Muscle layer of duodenum (tissue), 2 donors: ENCODE data around the gene NDUFA3.
"Not testable (repeated sequence)": the region's sequence is repeated elsewhere in the genome, so short reads cannot be mapped to it uniquely, and the experiment has no call there.

Source experiments
- H3K27ac ChIP-seq: one replicate; pipeline ENCODE4 v1.7.0; 2013; ENCODE audit warnings: mild to moderate bottlenecking, low read length
- H3K27me3 ChIP-seq: one replicate; pipeline ENCODE4 v1.7.0; 2013; ENCODE audit warnings: low read depth, mild to moderate bottlenecking, control low read depth, low read length
- H3K36me3 ChIP-seq, 2 donors: one replicate each; pipeline ENCODE4 v1.7.0; 2013; ENCODE audit warnings: low read length in 2 of 2, control low read depth in 1 of 2, mild to moderate bottlenecking in 1 of 2; ENCODE audit not compliant: insufficient read depth in 2 of 2, control insufficient read depth in 1 of 2
- H3K4me1 ChIP-seq, 2 donors: one replicate each; pipeline ENCODE4 v1.7.0; 2013; ENCODE audit warnings: low read length in 2 of 2, mild to moderate bottlenecking in 2 of 2, control low read depth in 1 of 2, moderate library complexity in 1 of 2; ENCODE audit not compliant: insufficient read depth in 2 of 2, control insufficient read depth in 1 of 2
- H3K4me3 ChIP-seq, 2 donors: one replicate each; pipeline ENCODE4 v1.7.0; 2013; ENCODE audit warnings: low read length in 2 of 2, low read depth in 1 of 2, mild to moderate bottlenecking in 1 of 2
- H3K9me3 ChIP-seq, 2 donors: one replicate each; pipeline ENCODE4 v1.7.0; 2013; ENCODE audit warnings: low read length in 2 of 2, control low read depth in 1 of 2, mild to moderate bottlenecking in 1 of 2; ENCODE audit not compliant: control insufficient read depth in 1 of 2
- donor health status: healthy.

Gene NDUFA3

GRCh38 chr19:54095136-54095858, 7.4 kb upstream of the NDUFA3 start:
- no peak overlapping the region for H3K27ac ChIP-seq
- no peaks in the 10 kb centered on the region for H3K36me3 ChIP-seq
- peak overlapping the region in 1 of 2 donors; percentile 59 for H3K4me3 ChIP-seq
- no peaks in the 10 kb centered on the region for H3K27me3 ChIP-seq
- H3K4me1 ChIP-seq: peaks cover 0 to 10% of the 10 kb centered on the region in 2 donors
- no peaks in the 10 kb centered on the region for H3K9me3 ChIP-seq

GRCh38 chr19:54095859-54096616, 6.6 kb upstream of the NDUFA3 start:
- H3K27ac ChIP-seq, H3K9me3 ChIP-seq, H3K27me3 ChIP-seq, H3K36me3 ChIP-seq: not testable (repeated sequence)
- Histone ChIP-seq H3K4me3 (peak overlapping the region; percentile 39 to 59), H3K4me1 (peaks cover 0 to 10% of the 10 kb centered on the region in 2 donors)

- Histone ChIP-seq H3K9me3 (no peaks in the 10 kb centered on the region), H3K4me3 (peak overlapping the region; percentile 39 to 59), H3K4me1 (peaks cover 0 to 10% of the 10 kb centered on the region in 2 donors), H3K36me3 (no peaks in the 10 kb centered on the region), H3K27ac (no peak overlapping the region), H3K27me3 (no peaks in the 10 kb centered on the region)
Observed at GRCh38 chr19:54096617-54097106, 6.0 kb upstream of the NDUFA3 start.

- Histone ChIP-seq H3K4me3 (no peak overlapping the region), H3K4me1 (peaks cover 4 to 23% of the 10 kb centered on the region in 2 donors), H3K9me3 (no peaks in the 10 kb centered on the region), H3K36me3 (no peaks in the 10 kb centered on the region), H3K27me3 (no peaks in the 10 kb centered on the region), H3K27ac (no peak overlapping the region)
Observed at GRCh38 chr19:54099190-54099902, 3.3 kb upstream of the NDUFA3 start.

GRCh38 chr19:54099903-54100255, 2.8 kb upstream of the NDUFA3 start:
- H3K4me3 ChIP-seq, H3K9me3 ChIP-seq, H3K27me3 ChIP-seq, H3K27ac ChIP-seq, H3K36me3 ChIP-seq: not testable (repeated sequence)
- peaks cover 4 to 24% of the 10 kb centered on the region in 2 donors for H3K4me1 ChIP-seq

- no peak within 1 kb of the TSS for H3K27ac ChIP-seq
Observed at GRCh38 chr19:54100561-54100960, 2.1 kb upstream of the NDUFA3 start, which contains the start of gene OSCAR. Gene OSCAR (minus strand): TSS chr19:54100803. CDS start chr19:54100792, 11 bp downstream.

GRCh38 chr19:54104998-54105715, 2.5 kb downstream of the NDUFA3 start:
- no peaks in the 10 kb centered on the region for H3K9me3 ChIP-seq
- no peak overlapping the region for H3K27ac ChIP-seq
- H3K4me3 ChIP-seq: no peak overlapping the region
- peaks cover 4 to 14% of the 10 kb centered on the region in 2 donors for H3K4me1 ChIP-seq
- H3K27me3 ChIP-seq: no peaks in the 10 kb centered on the region
- H3K36me3 ChIP-seq: peaks cover 15 to 47% of the 10 kb centered on the region in 2 donors

More at GRCh38 chr19:54100561-54100960, 2.1 kb upstream of the NDUFA3 start, which contains the start of gene OSCAR:
- Histone ChIP-seq H3K36me3 (peaks cover 1 to 4% of the 10 kb centered on the region in 2 donors), H3K27me3 (no peaks in the 10 kb centered on the region), H3K4me1 (peaks cover 4 to 21% of the 10 kb centered on the region in 2 donors), H3K9me3 (no peaks in the 10 kb centered on the region), H3K4me3 (no peak within 1 kb of the TSS)

- Histone ChIP-seq H3K9me3 (no peaks in the 10 kb centered on the region), H3K4me3 (no peak overlapping the region), H3K27me3 (no peaks in the 10 kb centered on the region), H3K27ac (no peak overlapping the region), H3K36me3 (peaks cover 18 to 54% of the 10 kb centered on the region in 2 donors), H3K4me1 (peaks cover 4 to 14% of the 10 kb centered on the region in 2 donors)
Observed at GRCh38 chr19:54105796-54106195, 3.1 kb downstream of the NDUFA3 start.

- Histone ChIP-seq H3K9me3 (no peaks in the 10 kb centered on the region), H3K27me3 (no peaks in the 10 kb centered on the region), H3K4me1 (peaks cover 4 to 14% of the 10 kb centered on the region in 2 donors), H3K4me3 (no peak overlapping the region), H3K27ac (no peak overlapping the region), H3K36me3 (peaks cover 20 to 58% of the 10 kb centered on the region in 2 donors)
Observed at GRCh38 chr19:54106716-54107115, 4.1 kb downstream of the NDUFA3 start.

GRCh38 chr19:54107876-54108490, 5.3 kb downstream of the NDUFA3 start:
- Histone ChIP-seq H3K4me1 (peaks cover 4 to 14% of the 10 kb centered on the region in 2 donors), H3K27ac (no peak overlapping the region), H3K9me3 (no peaks in the 10 kb centered on the region), H3K4me3 (no peak overlapping the region), H3K27me3 (no peaks in the 10 kb centered on the region), H3K36me3 (peaks cover 20 to 58% of the 10 kb centered on the region in 2 donors)
